Mononuclear cell (primary cell): ENCODE results near the gene TM4SF5. TPM values are rescaled to one million over a fixed set of nuclear protein-coding genes. Genes with fewer than 3 reads are reported as not detected.
"Not testable (repeated sequence)": the region's sequence is repeated elsewhere in the genome, so short reads cannot be mapped to it uniquely, and the experiment has no call there.

Experiments
- H3K27me3 ChIP-seq: 2 replicates; pipeline ENCODE4 v1.6.0; 2011; ENCODE audit warnings: low read length, control low read depth; ENCODE audit not compliant: insufficient read depth
- H3K4me1 ChIP-seq: 2 replicates; pipeline ENCODE4 v1.5.1; 2011; ENCODE audit warnings: mild to moderate bottlenecking, low read length, control low read depth; ENCODE audit not compliant: insufficient read depth
- H3K4me3 ChIP-seq: 2 replicates; pipeline ENCODE4 v1.5.1; 2011; ENCODE audit warnings: mild to moderate bottlenecking, low read length, moderate library complexity
- H3K9me3 ChIP-seq: 2 replicates; pipeline ENCODE4 v1.5.1; 2011; ENCODE audit warnings: low read depth, mild to moderate bottlenecking, control low read depth, low read length
- total RNA-seq: library from RNA; depleted of rRNA; stranded (reverse); fragments of >200 nt; gene quantifications from one replicate; pipeline ENCODE4 v1.2.3, GENCODE V29; 2012

Gene TM4SF5
- total RNA-seq, 1 donor: not detected

- Histone ChIP-seq H3K4me1 (no peaks in the 10 kb centered on the region), H3K27me3 (no peaks in the 10 kb centered on the region), H3K4me3 (no peak overlapping the region), H3K9me3 (no peaks in the 10 kb centered on the region)
These were observed 51.8 kb downstream of the TM4SF5 start for GRCh38 chr17:4823373-4824089.

GRCh38 chr17:4827399-4827798 lies 55.7 kb downstream of the TM4SF5 start:
- no peak overlapping the region for H3K4me3 ChIP-seq
- no peaks in the 10 kb centered on the region for H3K27me3 ChIP-seq
- H3K4me1 ChIP-seq: no peaks in the 10 kb centered on the region
- no peaks in the 10 kb centered on the region for H3K9me3 ChIP-seq

GRCh38 chr17:4832829-4833177 lies 61.1 kb downstream of the TM4SF5 start:
- not testable (repeated sequence) for H3K27me3 ChIP-seq, H3K9me3 ChIP-seq
- H3K4me3 ChIP-seq: peak overlapping the region; percentile 78
- peaks cover 30% of the 10 kb centered on the region for H3K4me1 ChIP-seq

Other genes starting within 250 kb of the TM4SF5 start
- 24.6 TPM for gene MYBBP1A, start 216.5 kb upstream of the TM4SF5 start, total RNA-seq
- gene GGT6, start 211.3 kb upstream of the TM4SF5 start, total RNA-seq: not detected
- not detected for gene SMTNL2, start 187.4 kb upstream of the TM4SF5 start, total RNA-seq
- gene ALOX15, start 130.2 kb upstream of the TM4SF5 start, total RNA-seq: not detected
- gene PELP1, start 67.7 kb upstream of the TM4SF5 start, total RNA-seq: 16.3 TPM
- gene ARRB2, start 61.3 kb upstream of the TM4SF5 start, total RNA-seq: 201 TPM
- 4.8 TPM for gene MED11, start 40.5 kb upstream of the TM4SF5 start, total RNA-seq
- 1.3 TPM for gene ZMYND15, start 32.1 kb upstream of the TM4SF5 start, total RNA-seq
- 32.6 TPM for gene CXCL16, start 32.0 kb upstream of the TM4SF5 start, total RNA-seq
- gene VMO1, start 14.5 kb downstream of the TM4SF5 start, total RNA-seq: not detected
- gene GLTPD2, start 17.1 kb downstream of the TM4SF5 start, total RNA-seq: not detected
- 41.5 TPM for gene PSMB6, start 24.3 kb downstream of the TM4SF5 start, total RNA-seq
- 7.9 TPM for gene PLD2, start 35.3 kb downstream of the TM4SF5 start, total RNA-seq
- gene MINK1, start 61.5 kb downstream of the TM4SF5 start, total RNA-seq: 68.8 TPM
- gene C17orf107, start 127.7 kb downstream of the TM4SF5 start, total RNA-seq: 26.4 TPM
- 2.2 TPM for gene CHRNE, start 131.2 kb downstream of the TM4SF5 start, total RNA-seq
- gene GP1BA, start 160.4 kb downstream of the TM4SF5 start, total RNA-seq: 4.2 TPM
- gene SLC25A11, start 168.2 kb downstream of the TM4SF5 start, total RNA-seq: 17.1 TPM
- gene RNF167, start 168.4 kb downstream of the TM4SF5 start, total RNA-seq: 19.3 TPM
- gene PFN1, start 176.6 kb downstream of the TM4SF5 start, total RNA-seq: 414 TPM
- gene ENO3, start 179.2 kb downstream of the TM4SF5 start, total RNA-seq: 3.9 TPM
- gene SPAG7, start 195.9 kb downstream of the TM4SF5 start, total RNA-seq: 30.4 TPM
- 12.9 TPM for gene CAMTA2, start 215.8 kb downstream of the TM4SF5 start, total RNA-seq
- not detected for gene INCA1, start 225.6 kb downstream of the TM4SF5 start, total RNA-seq
- gene KIF1C, start 226.1 kb downstream of the TM4SF5 start, total RNA-seq: 8.1 TPM